ACC112 (cell line): ENCODE measurements around the gene SLCO2A1.
A peak's percentile ranks its signal among the peaks of the same experiment; 100 is the strongest.

Experiments
- H2AFZ ChIP-seq: fragments of 200-600 bp; sonication (generic); one replicate; pipeline ENCODE4 v1.6.0; 2017; ENCODE audit warnings: antibody characterized with exemption, low read length; ENCODE audit not compliant: unreplicated experiment
- H3K27ac ChIP-seq: fragments of 200-600 bp; sonication (generic); 2 replicates; pipeline ENCODE4 v1.5.1; 2014; ENCODE audit warnings: low read depth, mild to moderate bottlenecking, antibody characterized with exemption, low read length, moderate library complexity
- H3K27me3 ChIP-seq: fragments of 200-600 bp; sonication (generic); 2 replicates; pipeline ENCODE4 v1.6.1; 2014; ENCODE audit warnings: mild to moderate bottlenecking, antibody characterized with exemption, low read length, moderate library complexity, mixed read lengths; ENCODE audit not compliant: insufficient read depth
- H3K36me3 ChIP-seq: fragments of 200-600 bp; sonication (generic); 2 replicates; pipeline ENCODE4 v1.6.1; 2016; ENCODE audit warnings: mild to moderate bottlenecking, antibody characterized with exemption, low read length, moderate library complexity, mixed read lengths; ENCODE audit not compliant: insufficient read depth
- H3K4me1 ChIP-seq: fragments of 200-600 bp; sonication (generic); one replicate; pipeline ENCODE4 v1.6.1; 2016; ENCODE audit warnings: low read length, mixed read lengths; ENCODE audit not compliant: insufficient read depth, unreplicated experiment, control insufficient read depth
- H3K4me3 ChIP-seq: fragments of 200-600 bp; sonication (generic); 2 replicates; pipeline ENCODE4 v1.5.1; 2014; ENCODE audit warnings: mild to moderate bottlenecking, low read depth, low read length
- H3K79me2 ChIP-seq: fragments of 200-600 bp; sonication (generic); one replicate; pipeline ENCODE4 v1.6.0; 2016; ENCODE audit warnings: low read length; ENCODE audit not compliant: control insufficient read depth, unreplicated experiment, insufficient read depth

The SLCO2A1 gene

GRCh38 chr3:133932009-133932408, 97.7 kb downstream of the SLCO2A1 start:
- no peaks in the 10 kb centered on the region for H3K79me2 ChIP-seq
- H3K27ac ChIP-seq = no peak overlapping the region
- H3K4me1 ChIP-seq = peaks cover 7% of the 10 kb centered on the region
- H3K4me3 ChIP-seq = no peak overlapping the region
- no peak overlapping the region for H2AFZ ChIP-seq
- H3K27me3 ChIP-seq = no peaks in the 10 kb centered on the region
- H3K36me3 ChIP-seq = no peaks in the 10 kb centered on the region

GRCh38 chr3:133931084-133931483, 98.6 kb downstream of the SLCO2A1 start:
- H3K79me2 ChIP-seq = no peaks in the 10 kb centered on the region
- peaks cover 7% of the 10 kb centered on the region for H3K4me1 ChIP-seq
- no peaks in the 10 kb centered on the region for H3K27me3 ChIP-seq
- no peak overlapping the region for H2AFZ ChIP-seq
- no peak overlapping the region for H3K27ac ChIP-seq
- H3K4me3 ChIP-seq = no peak overlapping the region
- H3K36me3 ChIP-seq = no peaks in the 10 kb centered on the region

GRCh38 chr3:133930341-133930933, 99.3 kb downstream of the SLCO2A1 start:
- Histone ChIP-seq H3K79me2 (no peaks in the 10 kb centered on the region), H3K27me3 (no peaks in the 10 kb centered on the region), H3K4me1 (peaks cover 7% of the 10 kb centered on the region), H3K36me3 (no peaks in the 10 kb centered on the region), H2AFZ (no peak overlapping the region), H3K27ac (no peak overlapping the region), H3K4me3 (no peak overlapping the region)

- H3K27ac ChIP-seq = no peak overlapping the region
- no peaks in the 10 kb centered on the region for H3K36me3 ChIP-seq
- no peak overlapping the region for H2AFZ ChIP-seq
- H3K4me1 ChIP-seq = peaks cover 7% of the 10 kb centered on the region
- H3K27me3 ChIP-seq = no peaks in the 10 kb centered on the region
- no peaks in the 10 kb centered on the region for H3K79me2 ChIP-seq
- no peak overlapping the region for H3K4me3 ChIP-seq
Observed at GRCh38 chr3:133928903-133929607, 100.7 kb downstream of the SLCO2A1 start.

DNA sequence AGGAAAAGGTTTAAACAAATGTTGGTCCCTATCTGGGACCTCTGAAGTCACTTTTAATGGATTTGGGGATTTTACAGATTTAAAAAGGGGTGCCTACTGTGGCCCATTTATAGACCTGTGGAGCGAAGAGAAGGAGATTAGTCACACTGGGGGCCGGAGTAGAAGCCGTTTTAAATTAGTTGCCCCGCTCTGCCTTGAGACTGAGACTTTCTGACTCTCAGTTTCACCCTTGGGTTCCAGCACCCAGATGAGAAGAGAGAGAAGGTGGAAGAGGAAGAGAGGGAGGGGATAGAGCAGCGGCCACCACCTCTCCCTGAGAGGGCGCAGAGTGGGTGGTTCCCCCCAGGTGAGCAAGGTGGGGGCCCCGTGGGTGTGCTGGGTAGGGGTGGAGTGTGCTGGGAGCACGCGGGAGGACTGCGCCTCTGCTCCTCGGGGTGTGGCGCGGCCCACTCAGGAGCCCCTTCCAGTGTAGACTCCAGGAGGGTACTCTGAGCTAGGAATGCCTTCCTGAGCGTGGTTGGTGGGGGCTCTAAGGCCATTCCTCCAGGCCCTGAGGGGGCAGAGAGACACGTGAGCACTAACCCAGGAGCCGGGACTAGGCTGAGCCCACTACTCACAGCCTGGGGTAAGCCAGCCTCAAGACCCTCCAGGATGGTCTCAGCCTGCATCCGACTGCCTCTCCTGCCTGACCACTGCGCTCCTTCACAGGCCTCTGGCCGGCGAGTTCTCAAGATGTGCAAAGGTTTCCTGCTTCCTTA, 101.4 kb downstream of the SLCO2A1 start:
- Histone ChIP-seq H3K79me2 (no peaks in the 10 kb centered on the region), H3K4me3 (peak overlapping the region; percentile 86), H3K36me3 (no peaks in the 10 kb centered on the region), H2AFZ (peak overlapping the region; percentile 98), H3K4me1 (peaks cover 7% of the 10 kb centered on the region), H3K27ac (no peak overlapping the region), H3K27me3 (no peaks in the 10 kb centered on the region)

DNA sequence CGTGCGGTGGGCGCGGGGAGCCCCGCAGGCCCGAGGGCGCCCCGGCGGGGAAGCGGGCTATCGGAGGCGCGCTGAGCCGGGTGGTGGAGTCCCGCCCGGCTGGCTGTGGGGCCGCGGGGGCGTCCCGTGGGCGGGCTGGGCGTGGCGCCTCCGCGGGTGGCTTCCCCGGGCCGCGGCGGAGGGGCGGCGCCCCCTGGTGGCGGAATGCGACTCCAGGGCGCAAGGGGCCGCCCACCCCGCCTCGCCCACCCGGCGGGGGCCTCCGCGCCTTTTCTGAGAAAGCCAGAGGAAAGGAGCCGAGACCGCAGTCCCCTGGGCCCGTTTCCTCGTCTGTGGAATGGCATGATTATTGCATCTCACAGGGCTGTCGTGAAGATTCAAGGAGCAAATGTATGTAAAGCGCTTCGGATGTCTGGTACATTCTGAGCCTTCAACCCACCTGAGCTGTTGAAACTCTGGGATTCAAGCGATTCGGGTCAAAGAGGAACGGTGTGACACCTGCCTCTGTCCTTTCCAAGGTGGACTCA, 102.1 kb downstream of the SLCO2A1 start:
- H3K27me3 ChIP-seq = no peaks in the 10 kb centered on the region
- peak overlapping the region; percentile 98 for H2AFZ ChIP-seq
- peak overlapping the region; percentile 86 for H3K4me3 ChIP-seq
- peaks cover 7% of the 10 kb centered on the region for H3K4me1 ChIP-seq
- H3K79me2 ChIP-seq = no peaks in the 10 kb centered on the region
- H3K27ac ChIP-seq = no peak overlapping the region
- no peaks in the 10 kb centered on the region for H3K36me3 ChIP-seq

GRCh38 chr3:133926736-133927539, 102.8 kb downstream of the SLCO2A1 start:
- no peak overlapping the region for H3K27ac ChIP-seq
- no peaks in the 10 kb centered on the region for H3K79me2 ChIP-seq
- peak overlapping the region; percentile 86 for H3K4me3 ChIP-seq
- H3K27me3 ChIP-seq = no peaks in the 10 kb centered on the region
- H2AFZ ChIP-seq = peak overlapping the region; percentile 98
- H3K4me1 ChIP-seq = peaks cover 7% of the 10 kb centered on the region
- no peaks in the 10 kb centered on the region for H3K36me3 ChIP-seq

- Histone ChIP-seq H3K27ac (no peak overlapping the region), H3K79me2 (no peaks in the 10 kb centered on the region), H3K27me3 (no peaks in the 10 kb centered on the region), H3K4me1 (peaks cover 7% of the 10 kb centered on the region), H3K36me3 (no peaks in the 10 kb centered on the region), H3K4me3 (no peak overlapping the region), H2AFZ (no peak overlapping the region)
Observed at GRCh38 chr3:133925960-133926735, 103.6 kb downstream of the SLCO2A1 start.

- Histone ChIP-seq H3K27ac (no peak overlapping the region), H3K4me1 (peaks cover 4% of the 10 kb centered on the region), H3K27me3 (no peaks in the 10 kb centered on the region), H3K79me2 (no peaks in the 10 kb centered on the region), H3K4me3 (no peak overlapping the region), H2AFZ (no peak overlapping the region), H3K36me3 (no peaks in the 10 kb centered on the region)
Observed at GRCh38 chr3:133924041-133924440, 105.7 kb downstream of the SLCO2A1 start.

DNA sequence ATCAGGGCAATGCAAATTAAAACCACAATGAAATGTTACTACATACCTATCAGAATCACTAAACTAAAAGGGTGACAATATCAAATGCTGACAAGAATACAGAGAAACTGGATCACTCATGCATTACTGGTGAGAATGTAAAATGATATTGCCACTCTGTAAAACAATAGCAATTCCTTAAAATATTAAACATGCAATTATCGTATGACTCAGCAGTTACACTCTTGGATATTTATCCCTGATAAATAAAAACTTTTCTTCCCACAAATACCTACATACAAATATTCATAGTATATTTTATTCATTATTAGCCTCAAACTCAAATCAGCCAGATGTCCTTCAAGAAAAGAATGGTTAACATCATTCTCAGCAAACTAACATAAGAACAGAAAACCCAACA, 108.1 kb downstream of the SLCO2A1 start:
- Histone ChIP-seq H3K27ac (no peak overlapping the region), H3K79me2 (no peaks in the 10 kb centered on the region), H3K36me3 (no peaks in the 10 kb centered on the region), H3K27me3 (no peaks in the 10 kb centered on the region), H2AFZ (no peak overlapping the region), H3K4me3 (no peak overlapping the region), H3K4me1 (no peaks in the 10 kb centered on the region)
